ENCODE results near the gene GRIN2D.

DNA sequence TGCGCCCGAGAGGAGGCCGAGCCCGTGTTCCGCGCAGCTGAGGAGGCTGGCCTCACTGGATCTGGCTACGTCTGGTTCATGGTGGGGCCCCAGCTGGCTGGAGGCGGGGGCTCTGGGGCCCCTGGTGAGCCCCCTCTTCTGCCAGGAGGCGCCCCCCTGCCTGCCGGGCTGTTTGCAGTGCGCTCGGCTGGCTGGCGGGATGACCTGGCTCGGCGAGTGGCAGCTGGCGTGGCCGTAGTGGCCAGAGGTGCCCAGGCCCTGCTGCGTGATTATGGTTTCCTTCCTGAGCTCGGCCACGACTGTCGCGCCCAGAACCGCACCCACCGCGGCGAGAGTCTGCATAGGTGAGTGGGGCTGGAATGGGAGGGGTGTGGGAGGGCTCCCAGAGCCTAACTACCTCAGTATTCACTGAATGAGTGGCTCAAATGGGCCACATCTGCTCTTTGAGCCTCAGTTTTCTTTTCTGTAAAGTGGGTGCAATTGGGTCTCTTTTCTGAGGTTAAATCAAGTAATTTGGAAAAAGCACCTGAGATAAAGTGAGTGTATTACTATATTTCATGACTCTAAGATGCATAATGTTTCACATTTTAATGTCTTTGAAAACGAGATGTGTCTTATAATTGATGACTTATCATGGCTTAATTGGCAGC lies 11.7 kb downstream of the GRIN2D start:
- TF ChIP-seq, protein P1, sequence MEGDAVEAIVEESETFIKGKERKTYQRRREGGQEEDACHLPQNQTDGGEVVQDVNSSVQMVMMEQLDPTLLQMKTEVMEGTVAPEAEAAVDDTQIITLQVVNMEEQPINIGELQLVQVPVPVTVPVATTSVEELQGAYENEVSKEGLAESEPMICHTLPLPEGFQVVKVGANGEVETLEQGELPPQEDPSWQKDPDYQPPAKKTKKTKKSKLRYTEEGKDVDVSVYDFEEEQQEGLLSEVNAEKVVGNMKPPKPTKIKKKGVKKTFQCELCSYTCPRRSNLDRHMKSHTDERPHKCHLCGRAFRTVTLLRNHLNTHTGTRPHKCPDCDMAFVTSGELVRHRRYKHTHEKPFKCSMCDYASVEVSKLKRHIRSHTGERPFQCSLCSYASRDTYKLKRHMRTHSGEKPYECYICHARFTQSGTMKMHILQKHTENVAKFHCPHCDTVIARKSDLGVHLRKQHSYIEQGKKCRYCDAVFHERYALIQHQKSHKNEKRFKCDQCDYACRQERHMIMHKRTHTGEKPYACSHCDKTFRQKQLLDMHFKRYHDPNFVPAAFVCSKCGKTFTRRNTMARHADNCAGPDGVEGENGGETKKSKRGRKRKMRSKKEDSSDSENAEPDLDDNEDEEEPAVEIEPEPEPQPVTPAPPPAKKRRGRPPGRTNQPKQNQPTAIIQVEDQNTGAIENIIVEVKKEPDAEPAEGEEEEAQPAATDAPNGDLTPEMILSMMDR (IDR thresholded peaks at IDR 0.05; ENCODE audit: poor library complexity, severe bottlenecking) = no peak
- TF ChIP-seq EP300 (conservative IDR thresholded peaks at IDR 0.05; ENCODE audit: poor library complexity, severe bottlenecking) = no peak
